Measurements from ENCODE around the gene KAZALD1.

DNA sequence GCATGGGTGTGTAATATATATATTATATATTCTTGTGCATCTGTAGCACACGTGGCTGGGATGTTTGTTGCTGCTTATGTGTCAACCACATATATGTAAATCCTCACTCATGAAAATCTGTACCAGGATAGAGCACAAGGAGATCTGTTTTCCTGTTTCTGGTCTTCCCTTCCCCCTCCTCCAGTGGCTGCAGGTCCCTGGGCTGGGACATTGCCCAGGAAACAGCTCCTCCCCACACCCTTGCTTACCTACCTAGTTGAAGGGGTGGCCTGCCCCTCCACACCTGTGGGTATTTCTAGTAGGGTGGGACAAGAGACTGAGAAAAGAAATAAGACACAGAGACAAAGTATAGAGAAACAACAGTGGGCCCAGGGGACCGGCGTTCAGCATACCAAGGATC lies 28.5 kb upstream of the KAZALD1 start:
- no peak for TF ChIP-seq ZZZ3 (IDR thresholded peaks at IDR 0.05; ENCODE audit: control insufficient read depth, insufficient read length, low read depth)
- TF ChIP-seq POLR2A (IDR thresholded peaks at IDR 0.05; ENCODE audit: low read depth, low read length) = no peak
- TF ChIP-seq, protein P1, sequence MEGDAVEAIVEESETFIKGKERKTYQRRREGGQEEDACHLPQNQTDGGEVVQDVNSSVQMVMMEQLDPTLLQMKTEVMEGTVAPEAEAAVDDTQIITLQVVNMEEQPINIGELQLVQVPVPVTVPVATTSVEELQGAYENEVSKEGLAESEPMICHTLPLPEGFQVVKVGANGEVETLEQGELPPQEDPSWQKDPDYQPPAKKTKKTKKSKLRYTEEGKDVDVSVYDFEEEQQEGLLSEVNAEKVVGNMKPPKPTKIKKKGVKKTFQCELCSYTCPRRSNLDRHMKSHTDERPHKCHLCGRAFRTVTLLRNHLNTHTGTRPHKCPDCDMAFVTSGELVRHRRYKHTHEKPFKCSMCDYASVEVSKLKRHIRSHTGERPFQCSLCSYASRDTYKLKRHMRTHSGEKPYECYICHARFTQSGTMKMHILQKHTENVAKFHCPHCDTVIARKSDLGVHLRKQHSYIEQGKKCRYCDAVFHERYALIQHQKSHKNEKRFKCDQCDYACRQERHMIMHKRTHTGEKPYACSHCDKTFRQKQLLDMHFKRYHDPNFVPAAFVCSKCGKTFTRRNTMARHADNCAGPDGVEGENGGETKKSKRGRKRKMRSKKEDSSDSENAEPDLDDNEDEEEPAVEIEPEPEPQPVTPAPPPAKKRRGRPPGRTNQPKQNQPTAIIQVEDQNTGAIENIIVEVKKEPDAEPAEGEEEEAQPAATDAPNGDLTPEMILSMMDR (IDR thresholded peaks at IDR 0.05 in 2 of 3, conservative IDR thresholded peaks at IDR 0.05 in 1 of 3; ENCODE audit: control insufficient read depth in 2 of 3, extremely low read depth in 1 of 3, insufficient read depth in 1 of 3, low read depth in 3 of 3, low read length in 3 of 3) = no peak
- TF ChIP-seq CHD2 (IDR thresholded peaks at IDR 0.05; ENCODE audit: borderline replicate concordance, low read depth, low read length) = no peak
- no peak for TF ChIP-seq BHLHE40 (IDR thresholded peaks at IDR 0.05; ENCODE audit: borderline replicate concordance in 1 of 2, low read depth in 2 of 2, low read length in 1 of 2)
- TF ChIP-seq CEBPB (IDR thresholded peaks at IDR 0.05; ENCODE audit: borderline replicate concordance in 1 of 2, low read depth in 2 of 2, low read length in 2 of 2) = no peak
- TF ChIP-seq, protein P2, sequence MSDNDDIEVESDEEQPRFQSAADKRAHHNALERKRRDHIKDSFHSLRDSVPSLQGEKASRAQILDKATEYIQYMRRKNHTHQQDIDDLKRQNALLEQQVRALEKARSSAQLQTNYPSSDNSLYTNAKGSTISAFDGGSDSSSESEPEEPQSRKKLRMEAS (IDR thresholded peaks at IDR 0.05; ENCODE audit: low read depth, low read length) = no peak
- no peak for TF ChIP-seq POLR2AphosphoS5 (IDR thresholded peaks at IDR 0.05; ENCODE audit: low read length)
- TF ChIP-seq RBBP5 (conservative IDR thresholded peaks at IDR 0.05) = no peak

All from GM12878 (cell line).